C4-2B (cell line): ENCODE measurements around the gene COL4A2.

Source experiments
- H3K27ac ChIP-seq: fragments of 450-650 bp; 2 replicates; pipeline ENCODE4 v1.5.1; 2017
- CTCF ChIP-seq: fragments of 450-650 bp; conservative IDR thresholded peaks from 2 replicates; pipeline ENCODE4 v1.5.1; 2017; ENCODE audit warnings: mild to moderate bottlenecking
- ZFX ChIP-seq: fragments of 450-650 bp; IDR thresholded peaks from 2 replicates; pipeline ENCODE4 v1.6.1; 2017

COL4A2 gene

GRCh38 chr13:110556224-110556606 is 249.1 kb downstream of the COL4A2 start:
- peak overlapping the region; percentile 80 for H3K27ac ChIP-seq
- no peak for TF ChIP-seq CTCF

GRCh38 chr13:110557082-110557481 is 250.0 kb downstream of the COL4A2 start:
- TF ChIP-seq CTCF (no peak), ZFX (no peak)
- H3K27ac ChIP-seq, result peak overlapping the region; percentile 80

- peak overlapping the region; percentile 80 for H3K27ac ChIP-seq
- TF ChIP-seq ZFX, result no peak
- TF ChIP-seq CTCF, result no peak
Observed at GRCh38 chr13:110557610-110558305, 250.7 kb downstream of the COL4A2 start.

GRCh38 chr13:110559429-110559943 is 252.4 kb downstream of the COL4A2 start:
- H3K27ac ChIP-seq, result peak overlapping the region; percentile 80
- no peak for TF ChIP-seq ZFX
- TF ChIP-seq CTCF, result no peak

- TF ChIP-seq ZFX, result no peak
- no peak for TF ChIP-seq CTCF
- H3K27ac ChIP-seq, result peak overlapping the region; percentile 80
Observed at GRCh38 chr13:110559986-110560385, 252.9 kb downstream of the COL4A2 start.

GRCh38 chr13:110560601-110561343 is 253.7 kb downstream of the COL4A2 start:
- peak overlapping the region; percentile 94 for H3K27ac ChIP-seq
- TF ChIP-seq ZFX (no peak), CTCF (no peak)

- no peak for TF ChIP-seq ZFX
- peak within 1 kb of the TSS; percentile 94 for H3K27ac ChIP-seq
Observed at GRCh38 chr13:110561344-110562035, 254.4 kb downstream of the COL4A2 start, which contains the start of gene RAB20. TSS of gene RAB20 (minus strand) at chr13:110561722. CDS start at chr13:110561519, 203 bp downstream.
